ENCODE measurements around the gene CRYL1. TPM values are rescaled to one million over a fixed set of nuclear protein-coding genes. Genes with fewer than 3 reads are reported as not detected.

Gene CRYL1
- total RNA-seq, 3 donors from 2014 or later, result 27.5 to 68.3 (median 29.0) TPM

GRCh38 chr13:20363172-20363571 lies 162.5 kb downstream of the CRYL1 start:
- H3K4me1 ChIP-seq, result no peaks in the 10 kb centered on the region
- no peak for DNase-seq (ENCODE audit: low spot score in 2 of 2)
- no peaks in the 10 kb centered on the region for H3K27me3 ChIP-seq
- intact Hi-C loops (cut with DNase I; ENCODE audit: low total_unique reads), result no loop called here
- TF ChIP-seq POLR2A (IDR thresholded peaks at IDR 0.05) (no peak), POLR2AphosphoS5 (IDR thresholded peaks at IDR 0.05) (no peak), CTCF (IDR thresholded peaks at IDR 0.05) (no peak)
- no peaks in the 10 kb centered on the region for H3K9me3 ChIP-seq
- no peaks in the 10 kb centered on the region for H3K36me3 ChIP-seq
- H3K4me3 ChIP-seq, result no peak overlapping the region
- H3K27ac ChIP-seq, result no peak overlapping the region

DNA sequence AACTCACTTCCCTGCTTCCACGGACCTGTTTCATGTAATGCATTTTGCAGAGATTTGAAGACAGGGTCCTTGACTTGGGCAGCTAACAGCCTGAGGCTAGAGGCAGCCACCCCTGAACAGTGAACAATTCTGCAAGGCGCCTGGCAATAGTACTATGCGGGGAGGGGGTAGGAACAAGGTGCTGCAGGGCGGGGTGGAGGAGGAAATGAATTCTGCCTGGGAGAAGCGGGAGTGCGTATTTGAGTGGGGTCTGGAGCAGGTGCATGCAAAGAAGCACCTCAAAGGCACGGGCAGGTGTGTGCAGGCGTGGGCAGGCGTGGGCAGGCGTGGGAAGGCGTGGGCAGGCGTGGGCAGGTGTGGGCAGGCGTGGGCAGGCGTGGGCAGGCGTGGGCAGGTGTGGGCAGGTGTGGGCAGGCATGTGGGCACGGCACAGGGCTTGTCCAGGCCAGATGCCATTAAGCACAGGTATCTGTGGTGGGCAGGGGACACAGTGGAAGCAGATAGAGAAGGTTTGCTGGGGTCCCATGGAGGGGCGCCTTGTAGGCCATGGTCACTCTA lies 163.1 kb downstream of the CRYL1 start:
- Histone ChIP-seq H3K4me1 (no peaks in the 10 kb centered on the region), H3K36me3 (no peaks in the 10 kb centered on the region), H3K27me3 (no peaks in the 10 kb centered on the region), H3K27ac (no peak overlapping the region), H3K4me3 (no peak overlapping the region), H3K9me3 (no peaks in the 10 kb centered on the region)
- no peak for TF ChIP-seq POLR2A (IDR thresholded peaks at IDR 0.05)
- TF ChIP-seq POLR2AphosphoS5 (IDR thresholded peaks at IDR 0.05), result no peak
- no peak for TF ChIP-seq CTCF (IDR thresholded peaks at IDR 0.05)
- intact Hi-C loops (cut with DNase I; ENCODE audit: low total_unique reads), result no loop called here
- no peak for DNase-seq (ENCODE audit: low spot score in 2 of 2)

DNA sequence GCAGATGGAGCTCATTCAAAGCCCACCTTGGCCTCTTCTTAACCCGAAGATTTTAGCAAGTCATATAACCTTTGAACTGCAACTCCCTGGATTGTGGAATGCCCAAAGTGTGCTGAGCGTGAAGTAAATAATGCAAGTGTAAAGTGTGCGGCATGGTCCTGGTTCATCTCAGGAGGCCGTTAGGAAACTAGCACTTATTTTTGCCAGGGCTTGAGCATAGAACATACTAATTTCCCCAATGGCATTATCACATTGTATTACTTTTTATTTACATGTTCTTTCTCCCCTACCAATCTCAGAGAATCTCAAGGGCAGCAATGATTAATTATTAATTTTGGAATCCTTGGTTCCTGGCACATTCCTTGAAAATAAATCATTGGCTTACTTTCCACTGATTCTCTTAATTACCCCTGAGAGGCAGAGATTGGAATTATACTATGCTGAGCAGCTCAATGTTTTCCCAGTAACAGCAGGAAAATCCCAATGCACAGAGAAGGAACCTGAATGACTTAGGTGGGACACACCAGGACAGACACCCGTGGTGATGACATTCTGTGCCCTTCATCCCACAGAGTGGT lies 164.7 kb downstream of the CRYL1 start:
- Histone ChIP-seq H3K4me3 (no peak overlapping the region), H3K27ac (no peak overlapping the region), H3K9me3 (no peaks in the 10 kb centered on the region), H3K27me3 (no peaks in the 10 kb centered on the region), H3K36me3 (no peaks in the 10 kb centered on the region), H3K4me1 (no peaks in the 10 kb centered on the region)
- DNase-seq (ENCODE audit: low spot score in 2 of 2), result no peak
- intact Hi-C loops (cut with DNase I; ENCODE audit: low total_unique reads), result no loop called here
- TF ChIP-seq POLR2A (IDR thresholded peaks at IDR 0.05), result no peak
- TF ChIP-seq POLR2AphosphoS5 (IDR thresholded peaks at IDR 0.05), result no peak
- TF ChIP-seq CTCF (IDR thresholded peaks at IDR 0.05), result no peak

DNA sequence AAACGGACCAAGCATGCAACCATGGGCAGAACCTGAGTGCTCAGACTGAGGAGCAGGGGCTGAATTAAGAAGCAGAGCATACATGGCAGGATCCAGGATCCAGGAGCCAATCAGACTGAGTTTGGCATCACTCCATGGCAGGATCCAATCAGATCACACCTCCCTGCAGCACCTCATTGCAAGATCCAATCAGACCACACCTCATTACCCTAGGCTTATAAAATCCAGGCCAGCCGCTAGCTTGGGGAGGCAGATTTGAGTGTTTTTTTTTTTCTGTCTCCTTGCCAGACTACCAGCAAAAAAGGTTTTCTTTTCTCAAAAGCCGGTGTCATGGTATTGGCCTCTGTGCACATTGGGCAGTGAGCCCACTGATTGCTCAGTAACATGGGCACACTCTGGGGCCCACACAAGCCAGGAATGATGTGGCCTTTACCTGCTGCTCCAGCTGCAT lies 165.6 kb downstream of the CRYL1 start:
- Histone ChIP-seq H3K27me3 (no peaks in the 10 kb centered on the region), H3K9me3 (no peaks in the 10 kb centered on the region), H3K4me3 (no peak overlapping the region), H3K27ac (no peak overlapping the region), H3K36me3 (no peaks in the 10 kb centered on the region), H3K4me1 (no peaks in the 10 kb centered on the region)
- TF ChIP-seq CTCF (IDR thresholded peaks at IDR 0.05) (no peak), POLR2AphosphoS5 (IDR thresholded peaks at IDR 0.05) (no peak), POLR2A (IDR thresholded peaks at IDR 0.05) (no peak)
- intact Hi-C loops (cut with DNase I; ENCODE audit: low total_unique reads), result no loop called here
- DNase-seq (ENCODE audit: low spot score in 2 of 2), result no peak

DNA sequence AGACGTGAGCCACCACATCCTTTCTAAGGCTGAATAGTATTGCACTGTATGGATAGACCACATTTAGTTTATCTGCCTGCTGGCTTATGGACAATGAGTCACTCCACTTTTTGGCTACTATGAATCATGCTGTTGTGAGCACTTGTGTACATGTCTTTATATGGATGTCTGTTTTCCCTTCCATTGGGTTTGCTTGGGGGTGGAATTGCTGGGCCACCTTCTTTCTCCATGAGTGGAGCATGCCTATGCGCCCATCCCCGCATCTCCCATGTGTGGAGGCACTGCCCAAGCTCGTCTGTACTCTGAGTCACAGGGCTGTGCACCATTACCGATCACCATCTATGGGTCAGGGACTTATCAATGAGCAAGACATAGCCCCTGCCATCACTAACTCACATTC lies 166.3 kb downstream of the CRYL1 start:
- Histone ChIP-seq H3K4me1 (no peaks in the 10 kb centered on the region), H3K36me3 (no peaks in the 10 kb centered on the region), H3K4me3 (no peak overlapping the region), H3K9me3 (no peaks in the 10 kb centered on the region), H3K27me3 (no peaks in the 10 kb centered on the region), H3K27ac (no peak overlapping the region)
- TF ChIP-seq POLR2AphosphoS5 (IDR thresholded peaks at IDR 0.05) (no peak), CTCF (IDR thresholded peaks at IDR 0.05) (no peak), POLR2A (IDR thresholded peaks at IDR 0.05) (no peak)
- DNase-seq (ENCODE audit: low spot score in 2 of 2), result no peak
- intact Hi-C loops (cut with DNase I; ENCODE audit: low total_unique reads), result loop anchor here (5.0 kb wide), 1 partner anchor 1118 kb away; no protein-coding TSS in a partner anchor

Data from breast epithelium (tissue), 4 donors.